Mesothelial cell of epicardium (in vitro differentiated cells): Measurements from ENCODE around the gene TNKS1BP1. TPM values are rescaled to one million over a fixed set of nuclear protein-coding genes. Genes with fewer than 3 reads are reported as not detected.

Source experiments
- DNase-seq, 2 experiments: peaks; one replicate each; pipeline ENCODE4 v3.0.0; 2021; ENCODE audit warnings: low spot score in 2 of 2; ENCODE audit not compliant: unreplicated experiment in 2 of 2
- H3K27ac Mint-ChIP-seq: 2 replicates; pipeline ENCODE4 v1.8.0; 2021; ENCODE audit warnings: mixed read lengths
- H3K27me3 Mint-ChIP-seq: 2 replicates; pipeline ENCODE4 v1.8.0; 2021; ENCODE audit warnings: low read depth, mixed read lengths
- H3K36me3 Mint-ChIP-seq: 2 replicates; pipeline ENCODE4 v1.8.0; 2021; ENCODE audit warnings: mixed read lengths
- H3K4me1 Mint-ChIP-seq: 2 replicates; pipeline ENCODE4 v1.8.0; 2021; ENCODE audit warnings: mixed read lengths
- H3K4me3 Mint-ChIP-seq: 2 replicates; pipeline ENCODE4 v1.8.0; 2021; ENCODE audit warnings: mild to moderate bottlenecking, moderate library complexity, mixed read lengths
- H3K9me3 Mint-ChIP-seq: 2 replicates; pipeline ENCODE4 v1.8.0; 2021; ENCODE audit warnings: mixed read lengths
- CTCF ChIP-seq: fragments of 200-600 bp; sonication (generic); IDR thresholded peaks from one replicate; pipeline ENCODE4 v1.5.0; 2021; ENCODE audit warnings: antibody characterized with exemption; ENCODE audit not compliant: unreplicated experiment
- total RNA-seq: library from RNA; stranded (reverse); gene quantifications from 3 replicates; pipeline ENCODE4 v1.2.1, GENCODE V29; 2021

The TNKS1BP1 gene
- total RNA-seq, 1 donor from 2014 or later: 216 TPM

- no peak overlapping the region for H3K27ac Mint-ChIP-seq
- no peak for DNase-seq
- peaks cover 19% of the 10 kb centered on the region for H3K27me3 Mint-ChIP-seq
- no peak overlapping the region for H3K4me3 Mint-ChIP-seq
- TF ChIP-seq CTCF: no peak
- H3K36me3 Mint-ChIP-seq: no peaks in the 10 kb centered on the region
- peaks cover 3% of the 10 kb centered on the region for H3K4me1 Mint-ChIP-seq
- no peaks in the 10 kb centered on the region for H3K9me3 Mint-ChIP-seq
Measured at GRCh38 chr11:57360991-57361390, 36.2 kb upstream of the TNKS1BP1 start.

GRCh38 chr11:57359896-57360690 is 35.3 kb upstream of the TNKS1BP1 start:
- Mint-ChIP-seq H3K27ac (no peak overlapping the region), H3K4me3 (no peak overlapping the region), H3K9me3 (no peaks in the 10 kb centered on the region), H3K36me3 (no peaks in the 10 kb centered on the region), H3K4me1 (peaks cover 3% of the 10 kb centered on the region), H3K27me3 (peaks cover 19% of the 10 kb centered on the region)
- DNase-seq: no peak
- TF ChIP-seq CTCF: no peak

GRCh38 chr11:57359396-57359795 is 34.6 kb upstream of the TNKS1BP1 start:
- Mint-ChIP-seq H3K9me3 (no peaks in the 10 kb centered on the region), H3K4me3 (no peak overlapping the region), H3K36me3 (no peaks in the 10 kb centered on the region), H3K4me1 (peaks cover 3% of the 10 kb centered on the region), H3K27ac (no peak overlapping the region), H3K27me3 (peaks cover 15% of the 10 kb centered on the region)
- no peak for DNase-seq
- TF ChIP-seq CTCF: no peak

- Mint-ChIP-seq H3K36me3 (no peaks in the 10 kb centered on the region), H3K9me3 (no peaks in the 10 kb centered on the region), H3K27me3 (peaks cover 11% of the 10 kb centered on the region), H3K4me1 (peaks cover 3% of the 10 kb centered on the region), H3K27ac (no peak overlapping the region), H3K4me3 (no peak overlapping the region)
- no peak for TF ChIP-seq CTCF
- no peak for DNase-seq
Measured at GRCh38 chr11:57358991-57359390, 34.2 kb upstream of the TNKS1BP1 start.

DNA sequence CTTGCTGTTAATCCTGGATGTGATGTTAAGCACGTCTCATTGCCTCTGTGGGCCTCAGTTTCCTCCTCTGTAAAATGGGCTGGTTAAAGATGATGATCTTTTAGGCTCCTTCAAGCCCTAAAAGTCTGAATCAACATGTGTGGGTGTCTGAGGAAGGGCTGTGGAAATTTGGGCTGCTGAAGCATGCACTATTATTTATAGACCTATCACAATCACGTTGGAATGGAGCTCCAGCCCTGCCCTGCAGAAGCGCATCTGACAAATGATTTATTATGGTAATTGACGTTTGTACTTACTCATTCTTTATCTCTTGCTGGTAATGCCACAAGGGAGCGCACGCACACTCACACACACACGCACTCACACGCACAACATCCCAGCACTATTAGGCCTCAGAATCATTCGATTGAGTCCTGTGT is 33.8 kb upstream of the TNKS1BP1 start:
- DNase-seq: no peak
- H3K36me3 Mint-ChIP-seq: no peaks in the 10 kb centered on the region
- no peak overlapping the region for H3K27ac Mint-ChIP-seq
- no peak for TF ChIP-seq CTCF
- no peak overlapping the region for H3K4me3 Mint-ChIP-seq
- H3K27me3 Mint-ChIP-seq: peaks cover 8% of the 10 kb centered on the region
- peaks cover 3% of the 10 kb centered on the region for H3K4me1 Mint-ChIP-seq
- no peaks in the 10 kb centered on the region for H3K9me3 Mint-ChIP-seq
